ENCODE data around the gene COMMD9.

The COMMD9 gene

GRCh38 chr11:36241497-36241896 is 47.7 kb downstream of the COMMD9 start:
- no peaks in the 10 kb centered on the region for H3K4me1 ChIP-seq (ENCODE audit: insufficient read depth, low read length, severe bottlenecking)
- no peak overlapping the region for H3K4me3 ChIP-seq (ENCODE audit: low read depth, low read length, poor library complexity, severe bottlenecking)
- H3K9me3 ChIP-seq (ENCODE audit: low read length) = no peaks in the 10 kb centered on the region
- no peaks in the 10 kb centered on the region for H3K27me3 ChIP-seq (ENCODE audit: insufficient read depth, low read length)
- no peaks in the 10 kb centered on the region for H3K79me2 ChIP-seq (ENCODE audit: insufficient read depth, low read length)
- H4K20me1 ChIP-seq (ENCODE audit: insufficient read depth, low read length) = no peaks in the 10 kb centered on the region
- H3K4me2 ChIP-seq (ENCODE audit: low read length) = no peak overlapping the region
- no peak overlapping the region for H3K27ac ChIP-seq (ENCODE audit: low read depth, low read length, poor library complexity, severe bottlenecking)
- no peaks in the 10 kb centered on the region for H3K36me3 ChIP-seq (ENCODE audit: insufficient read depth, low read length)
- no peak for TF ChIP-seq EZH2 (IDR thresholded peaks at IDR 0.05; ENCODE audit: borderline replicate concordance, low read length)
- TF ChIP-seq, protein P1, sequence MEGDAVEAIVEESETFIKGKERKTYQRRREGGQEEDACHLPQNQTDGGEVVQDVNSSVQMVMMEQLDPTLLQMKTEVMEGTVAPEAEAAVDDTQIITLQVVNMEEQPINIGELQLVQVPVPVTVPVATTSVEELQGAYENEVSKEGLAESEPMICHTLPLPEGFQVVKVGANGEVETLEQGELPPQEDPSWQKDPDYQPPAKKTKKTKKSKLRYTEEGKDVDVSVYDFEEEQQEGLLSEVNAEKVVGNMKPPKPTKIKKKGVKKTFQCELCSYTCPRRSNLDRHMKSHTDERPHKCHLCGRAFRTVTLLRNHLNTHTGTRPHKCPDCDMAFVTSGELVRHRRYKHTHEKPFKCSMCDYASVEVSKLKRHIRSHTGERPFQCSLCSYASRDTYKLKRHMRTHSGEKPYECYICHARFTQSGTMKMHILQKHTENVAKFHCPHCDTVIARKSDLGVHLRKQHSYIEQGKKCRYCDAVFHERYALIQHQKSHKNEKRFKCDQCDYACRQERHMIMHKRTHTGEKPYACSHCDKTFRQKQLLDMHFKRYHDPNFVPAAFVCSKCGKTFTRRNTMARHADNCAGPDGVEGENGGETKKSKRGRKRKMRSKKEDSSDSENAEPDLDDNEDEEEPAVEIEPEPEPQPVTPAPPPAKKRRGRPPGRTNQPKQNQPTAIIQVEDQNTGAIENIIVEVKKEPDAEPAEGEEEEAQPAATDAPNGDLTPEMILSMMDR (IDR thresholded peaks at IDR 0.05; ENCODE audit: low read length) = no peak
- H3K9me2 ChIP-seq (ENCODE audit: low read depth, low read length) = no peaks in the 10 kb centered on the region
- H3F3A ChIP-seq (ENCODE audit: insufficient read depth, low read length) = no peaks in the 10 kb centered on the region
- H2AFZ ChIP-seq (ENCODE audit: low read length) = no peak overlapping the region
- H3K9ac ChIP-seq (ENCODE audit: low read length) = no peak overlapping the region

GRCh38 chr11:36240801-36241200 is 48.4 kb downstream of the COMMD9 start:
- no peaks in the 10 kb centered on the region for H3K79me2 ChIP-seq (ENCODE audit: insufficient read depth, low read length)
- no peak overlapping the region for H3K4me2 ChIP-seq (ENCODE audit: low read length)
- no peaks in the 10 kb centered on the region for H4K20me1 ChIP-seq (ENCODE audit: insufficient read depth, low read length)
- H3K27me3 ChIP-seq (ENCODE audit: insufficient read depth, low read length) = no peaks in the 10 kb centered on the region
- no peak overlapping the region for H2AFZ ChIP-seq (ENCODE audit: low read length)
- no peaks in the 10 kb centered on the region for H3K9me2 ChIP-seq (ENCODE audit: low read depth, low read length)
- no peaks in the 10 kb centered on the region for H3F3A ChIP-seq (ENCODE audit: insufficient read depth, low read length)
- TF ChIP-seq EZH2 (IDR thresholded peaks at IDR 0.05; ENCODE audit: borderline replicate concordance, low read length) = no peak
- TF ChIP-seq, protein P1 (IDR thresholded peaks at IDR 0.05; ENCODE audit: low read length) = no peak
- H3K9me3 ChIP-seq (ENCODE audit: low read length) = no peaks in the 10 kb centered on the region
- H3K4me1 ChIP-seq (ENCODE audit: insufficient read depth, low read length, severe bottlenecking) = no peaks in the 10 kb centered on the region
- H3K36me3 ChIP-seq (ENCODE audit: insufficient read depth, low read length) = no peaks in the 10 kb centered on the region
- H3K27ac ChIP-seq (ENCODE audit: low read depth, low read length, poor library complexity, severe bottlenecking) = no peak overlapping the region
- H3K4me3 ChIP-seq (ENCODE audit: low read depth, low read length, poor library complexity, severe bottlenecking) = no peak overlapping the region
- no peak overlapping the region for H3K9ac ChIP-seq (ENCODE audit: low read length)

- H3K27ac ChIP-seq (ENCODE audit: low read depth, low read length, poor library complexity, severe bottlenecking) = no peak overlapping the region
- no peaks in the 10 kb centered on the region for H3K9me2 ChIP-seq (ENCODE audit: low read depth, low read length)
- H3F3A ChIP-seq (ENCODE audit: insufficient read depth, low read length) = no peaks in the 10 kb centered on the region
- no peak for TF ChIP-seq EZH2 (IDR thresholded peaks at IDR 0.05; ENCODE audit: borderline replicate concordance, low read length)
- H3K4me3 ChIP-seq (ENCODE audit: low read depth, low read length, poor library complexity, severe bottlenecking) = no peak overlapping the region
- H3K9ac ChIP-seq (ENCODE audit: low read length) = no peak overlapping the region
- H3K4me1 ChIP-seq (ENCODE audit: insufficient read depth, low read length, severe bottlenecking) = no peaks in the 10 kb centered on the region
- no peaks in the 10 kb centered on the region for H3K27me3 ChIP-seq (ENCODE audit: insufficient read depth, low read length)
- H3K9me3 ChIP-seq (ENCODE audit: low read length) = no peaks in the 10 kb centered on the region
- H3K36me3 ChIP-seq (ENCODE audit: insufficient read depth, low read length) = no peaks in the 10 kb centered on the region
- H3K4me2 ChIP-seq (ENCODE audit: low read length) = no peak overlapping the region
- H3K79me2 ChIP-seq (ENCODE audit: insufficient read depth, low read length) = no peaks in the 10 kb centered on the region
- no peaks in the 10 kb centered on the region for H4K20me1 ChIP-seq (ENCODE audit: insufficient read depth, low read length)
- no peak overlapping the region for H2AFZ ChIP-seq (ENCODE audit: low read length)
Observed at GRCh38 chr11:36240173-36240572, 49.1 kb downstream of the COMMD9 start.

DNA sequence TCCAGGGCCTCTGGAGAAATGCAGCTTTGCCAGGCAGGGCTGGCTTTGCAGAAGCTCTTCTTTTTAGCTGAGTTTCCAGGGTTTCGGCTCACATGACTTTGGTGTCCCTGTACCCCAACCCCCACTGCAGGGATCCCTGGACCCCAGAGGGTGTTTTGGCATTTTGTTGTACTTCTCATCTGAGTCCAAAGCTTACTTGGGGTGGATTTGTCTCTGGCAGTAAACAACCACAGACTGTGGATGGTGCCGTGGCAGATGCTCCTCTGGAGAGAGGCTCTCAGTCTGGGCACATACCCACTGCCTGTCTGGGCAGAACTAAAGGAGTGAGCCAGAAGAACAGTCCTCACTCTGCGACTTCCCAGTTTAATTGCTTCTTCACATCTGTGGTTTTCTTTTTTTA is 49.6 kb downstream of the COMMD9 start:
- TF ChIP-seq EZH2 (IDR thresholded peaks at IDR 0.05; ENCODE audit: borderline replicate concordance, low read length) = no peak
- TF ChIP-seq, protein P1 (IDR thresholded peaks at IDR 0.05; ENCODE audit: low read length) = no peak
- no peak overlapping the region for H3K27ac ChIP-seq (ENCODE audit: low read depth, low read length, poor library complexity, severe bottlenecking)

More for the DNA sequence above, 49.6 kb downstream of the COMMD9 start:
- H3K27me3 ChIP-seq (ENCODE audit: insufficient read depth, low read length) = no peaks in the 10 kb centered on the region
- H2AFZ ChIP-seq (ENCODE audit: low read length) = no peak overlapping the region
- H3K4me2 ChIP-seq (ENCODE audit: low read length) = no peak overlapping the region
- no peaks in the 10 kb centered on the region for H3K4me1 ChIP-seq (ENCODE audit: insufficient read depth, low read length, severe bottlenecking)
- no peak overlapping the region for H3K4me3 ChIP-seq (ENCODE audit: low read depth, low read length, poor library complexity, severe bottlenecking)
- no peaks in the 10 kb centered on the region for H3K79me2 ChIP-seq (ENCODE audit: insufficient read depth, low read length)
- H3F3A ChIP-seq (ENCODE audit: insufficient read depth, low read length) = no peaks in the 10 kb centered on the region
- no peaks in the 10 kb centered on the region for H4K20me1 ChIP-seq (ENCODE audit: insufficient read depth, low read length)
- H3K36me3 ChIP-seq (ENCODE audit: insufficient read depth, low read length) = no peaks in the 10 kb centered on the region
- no peaks in the 10 kb centered on the region for H3K9me2 ChIP-seq (ENCODE audit: low read depth, low read length)
- no peak overlapping the region for H3K9ac ChIP-seq (ENCODE audit: low read length)
- H3K9me3 ChIP-seq (ENCODE audit: low read length) = no peaks in the 10 kb centered on the region

Measured in OCI-LY1 (cell line).